Keratinocyte (primary cell): Measurements from ENCODE around the gene NAXE. TPM values are rescaled to one million over a fixed set of nuclear protein-coding genes. Genes with fewer than 3 reads are reported as not detected.
"Not testable (repeated sequence)": the region's sequence is repeated elsewhere in the genome, so short reads cannot be mapped to it uniquely, and the experiment has no call there.

Source experiments
- DNase-seq: peaks from one replicate; pipeline ENCODE4 v3.0.0-alpha.2; 2011; ENCODE audit warnings: low read depth, missing footprints, low spot score
- FAIRE-seq: peaks from 2 replicates; lab custom pipeline; 2011; peaks lifted over from hg19 to GRCh38; lab: Jason Lieb, UNC
- H2AFZ ChIP-seq: 2 replicates; pipeline ENCODE4 v1.6.0; 2012; ENCODE audit warnings: low read length, control low read depth, inconsistent platforms; ENCODE audit not compliant: control insufficient read depth
- H3K27ac ChIP-seq: 2 replicates; pipeline ENCODE4 v1.5.1; 2011; ENCODE audit warnings: low read length; ENCODE audit not compliant: control insufficient read depth, insufficient read depth
- H3K27me3 ChIP-seq: 3 replicates; pipeline ENCODE4 v1.6.0; 2011; ENCODE audit warnings: low read length; ENCODE audit not compliant: control insufficient read depth, insufficient read depth; ENCODE audit errors: extremely low read depth
- H3K36me3 ChIP-seq, 2 experiments: 2 replicates in 1 of 2; 3 replicates in 1 of 2; pipeline ENCODE4 v1.5.1; 2011; ENCODE audit warnings: low read length in 2 of 2, mild to moderate bottlenecking in 1 of 2; ENCODE audit not compliant: control insufficient read depth in 2 of 2, insufficient read depth in 2 of 2; ENCODE audit errors: extremely low read depth in 1 of 2
- H3K4me1 ChIP-seq: 3 replicates; pipeline ENCODE4 v1.5.1; 2011; ENCODE audit warnings: low read length; ENCODE audit not compliant: control insufficient read depth, insufficient read depth; ENCODE audit errors: extremely low read depth
- H3K4me2 ChIP-seq: 3 replicates; pipeline ENCODE4 v1.6.0; 2011; ENCODE audit warnings: low read depth, low read length; ENCODE audit not compliant: control insufficient read depth, insufficient read depth; ENCODE audit errors: extremely low read depth
- H3K4me3 ChIP-seq, 3 experiments: fragments of 200-600 bp in 1 of 3; sonication (generic) in 1 of 3; 2 replicates in 2 of 3; 3 replicates in 1 of 3; pipeline ENCODE4 v1.5.1; 2011 to 2016; ENCODE audit warnings: low read length in 3 of 3, mild to moderate bottlenecking in 3 of 3, control low read depth in 2 of 3, inconsistent platforms in 1 of 3, low read depth in 1 of 3, mixed read lengths in 1 of 3, mixed run types in 1 of 3, moderate library complexity in 1 of 3; ENCODE audit not compliant: control insufficient read depth in 2 of 3, insufficient read depth in 2 of 3; ENCODE audit errors: extremely low read depth in 1 of 3
- H3K79me2 ChIP-seq: 2 replicates; pipeline ENCODE4 v1.6.0; 2012; ENCODE audit warnings: low read length; ENCODE audit not compliant: control insufficient read depth, insufficient read depth
- H3K9ac ChIP-seq: 3 replicates; pipeline ENCODE4 v1.6.0; 2011; ENCODE audit warnings: low read length; ENCODE audit not compliant: control insufficient read depth, insufficient read depth; ENCODE audit errors: extremely low read depth
- H3K9me1 ChIP-seq: 3 replicates; pipeline ENCODE4 v1.6.0; 2011; ENCODE audit warnings: low read length; ENCODE audit not compliant: control insufficient read depth, insufficient read depth; ENCODE audit errors: extremely low read depth
- H3K9me3 ChIP-seq: 2 replicates; pipeline ENCODE4 v1.5.1; 2012; ENCODE audit warnings: low read depth, low read length; ENCODE audit not compliant: control insufficient read depth
- H4K20me1 ChIP-seq: 3 replicates; pipeline ENCODE4 v1.6.0; 2011; ENCODE audit warnings: low read length; ENCODE audit not compliant: control insufficient read depth, insufficient read depth; ENCODE audit errors: extremely low read depth
- CTCF ChIP-seq, 3 experiments: IDR thresholded peaks in 1 of 3; conservative IDR thresholded peaks in 1 of 3; optimal IDR thresholded peaks in 1 of 3; 2 replicates in 2 of 3; 3 replicates in 1 of 3; pipeline versions ENCODE3 to v1.5.1; 2011; ENCODE audit warnings: low read length in 3 of 3, mild to moderate bottlenecking in 3 of 3, moderate library complexity in 2 of 3, control low read depth in 1 of 3, inconsistent platforms in 1 of 3; ENCODE audit not compliant: insufficient read depth in 2 of 3; ENCODE audit errors: extremely low read depth in 1 of 3
- EZH2 ChIP-seq: IDR thresholded peaks from one replicate; pipeline ENCODE4 v1.6.1; 2012; ENCODE audit warnings: inconsistent platforms, mild to moderate bottlenecking, low read length, moderate library complexity
- dilution Hi-C: fragments of 300-500 bp; cut with MboI; formaldehyde crosslinking; loops from one replicate; pipeline ENCODE4 v1.7.0; 2020; ENCODE audit warnings: low sequenced_read_pairs; ENCODE audit not compliant: extremely low pct_ligation_motif_present
- polyA plus RNA-seq, 5 experiments: library from polyadenylated mRNA; depleted of rRNA in 3 of 5; stranded (reverse) in 3 of 5; stranded (forward) in 1 of 5; unstranded in 1 of 5; fragments of >200 nt; gene quantifications; 1 replicate in 1 of 5; 2 replicates in 3 of 5; 3 replicates in 1 of 5; pipeline versions ENCODE4 v1.2.1 to v1.2.3, GENCODE V29; 2011 to 2012; ENCODE audit warnings: missing spikeins in 2 of 5, low read depth in 1 of 5, low replicate concordance in 1 of 5

NAXE gene
- polyA plus RNA-seq, 1 donor (not counting 4 experiments of a cell fraction or from before 2014, with no cell fraction given), result 74.7 TPM

GRCh38 chr1:156586323-156586722 is 5.3 kb upstream of the NAXE start:
- Histone ChIP-seq H3K4me2 (no peak overlapping the region), H3K9me1 (no peaks in the 10 kb centered on the region), H2AFZ (no peak overlapping the region), H4K20me1 (no peaks in the 10 kb centered on the region), H3K27ac (no peak overlapping the region), H3K9ac (no peak overlapping the region), H3K36me3 (no peaks in the 10 kb centered on the region), H3K4me1 (peaks cover 7% of the 10 kb centered on the region), H3K9me3 (no peaks in the 10 kb centered on the region), H3K27me3 (no peaks in the 10 kb centered on the region), H3K4me3 (no peak overlapping the region), H3K79me2 (no peaks in the 10 kb centered on the region)
- TF ChIP-seq CTCF (optimal IDR thresholded peaks at IDR 0.05 in 1 of 3, IDR thresholded peaks at IDR 0.05 in 1 of 3, conservative IDR thresholded peaks at IDR 0.05 in 1 of 3; ENCODE audit: extremely low read depth in 1 of 3, insufficient read depth in 2 of 3, low read length in 3 of 3), result no peak
- TF ChIP-seq EZH2, result no peak
- FAIRE-seq (no peak), DNase-seq (no peak)
- dilution Hi-C loops, result no loop called here

DNA sequence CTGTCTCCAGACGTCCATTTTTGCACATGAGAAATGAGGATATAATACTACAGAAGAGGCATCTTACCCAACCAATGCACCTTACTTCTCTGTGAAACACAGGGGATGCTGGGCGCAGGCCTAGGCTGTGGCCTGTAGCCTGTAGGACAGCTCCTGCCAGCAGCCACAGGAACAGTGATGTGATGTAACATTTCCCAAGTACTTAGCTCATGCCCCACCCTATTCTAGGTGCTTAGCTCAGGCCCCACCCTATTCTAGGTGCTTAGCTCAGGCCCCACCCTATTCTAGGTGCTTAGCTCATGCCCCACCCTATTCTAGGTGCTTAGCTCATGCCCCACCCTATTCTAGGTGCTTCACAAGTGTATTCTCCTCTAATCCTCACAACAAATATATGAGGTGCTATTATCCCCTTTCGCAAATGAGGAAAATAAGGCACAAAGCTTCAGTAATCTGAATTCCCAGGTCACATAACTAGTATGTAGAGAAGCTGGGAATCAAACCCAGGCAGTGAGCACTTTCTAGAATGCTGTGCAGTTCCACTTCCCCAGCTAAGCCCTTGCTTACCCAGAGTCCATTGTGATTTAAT is 4.6 kb upstream of the NAXE start:
- H3K36me3 ChIP-seq, result no peaks in the 10 kb centered on the region
- H3K4me2 ChIP-seq, result no peak overlapping the region
- no peak overlapping the region for H3K27ac ChIP-seq
- no peak overlapping the region for H3K4me3 ChIP-seq
- H4K20me1 ChIP-seq, result no peaks in the 10 kb centered on the region
- TF ChIP-seq EZH2 (no peak), CTCF (optimal IDR thresholded peaks at IDR 0.05 in 1 of 3, IDR thresholded peaks at IDR 0.05 in 1 of 3, conservative IDR thresholded peaks at IDR 0.05 in 1 of 3; ENCODE audit: extremely low read depth in 1 of 3, insufficient read depth in 2 of 3, low read length in 3 of 3) (no peak)
- H3K27me3 ChIP-seq, result no peaks in the 10 kb centered on the region
- no peak overlapping the region for H3K9ac ChIP-seq
- peaks cover 10% of the 10 kb centered on the region for H3K4me1 ChIP-seq
- no peaks in the 10 kb centered on the region for H3K9me1 ChIP-seq
- no peak for FAIRE-seq
- H3K79me2 ChIP-seq, result peaks cover 3% of the 10 kb centered on the region
- no peaks in the 10 kb centered on the region for H3K9me3 ChIP-seq
- H2AFZ ChIP-seq, result no peak overlapping the region
- no peak for DNase-seq
- dilution Hi-C loops, result no loop called here

DNA sequence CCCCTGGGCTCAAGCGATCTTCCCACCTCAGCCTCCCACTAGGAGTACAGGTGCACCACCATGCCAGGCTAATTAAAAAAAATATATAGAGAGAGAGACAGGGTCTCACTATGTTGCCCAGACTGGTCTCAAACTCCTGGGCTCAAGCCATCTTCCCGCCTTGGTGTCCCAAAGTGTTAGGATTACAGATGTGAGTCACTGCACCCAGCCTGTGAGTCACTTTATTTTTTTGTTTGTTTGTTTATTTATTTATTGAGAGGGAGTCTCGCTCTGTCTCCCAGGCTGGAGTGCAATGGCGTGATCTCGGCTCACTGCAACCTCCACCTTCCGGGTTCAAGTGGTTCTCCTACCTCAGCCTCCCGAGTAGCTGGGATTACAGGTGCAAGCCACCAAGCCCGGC is 3.6 kb upstream of the NAXE start:
- not testable (repeated sequence) for H3K9ac ChIP-seq

More for the DNA sequence above, 3.6 kb upstream of the NAXE start:
- H3K27me3 ChIP-seq, H3K4me2 ChIP-seq, FAIRE-seq, H2AFZ ChIP-seq, H3K4me3 ChIP-seq, H4K20me1 ChIP-seq, H3K36me3 ChIP-seq, H3K27ac ChIP-seq, H3K79me2 ChIP-seq, dilution Hi-C loops, H3K9me1 ChIP-seq, H3K9me3 ChIP-seq, DNase-seq: not testable (repeated sequence)
- H3K4me1 ChIP-seq, result peaks cover 13% of the 10 kb centered on the region
